Mucosa of stomach (tissue), 1 donor: ENCODE data around the gene KCNE4.

Experiments used
- H3K27me3 ChIP-seq: one replicate; pipeline ENCODE4 v1.7.0; 2013; ENCODE audit warnings: mild to moderate bottlenecking, low read length; ENCODE audit not compliant: control insufficient read depth, insufficient read depth
- H3K36me3 ChIP-seq: one replicate; pipeline ENCODE4 v1.7.0; 2013; ENCODE audit warnings: low read length; ENCODE audit not compliant: control insufficient read depth, insufficient read depth
- H3K4me1 ChIP-seq: one replicate; pipeline ENCODE4 v1.7.0; 2013; ENCODE audit warnings: mild to moderate bottlenecking, low read length; ENCODE audit not compliant: control insufficient read depth, insufficient read depth
- H3K4me3 ChIP-seq: one replicate; pipeline ENCODE4 v1.7.0; 2013; ENCODE audit warnings: low read length
- H3K9ac ChIP-seq: one replicate; pipeline ENCODE4 v1.7.0; 2013; ENCODE audit warnings: mild to moderate bottlenecking, low read length, moderate library complexity
- H3K9me3 ChIP-seq: one replicate; pipeline ENCODE4 v1.7.0; 2013; ENCODE audit warnings: mild to moderate bottlenecking, low read length, moderate library complexity; ENCODE audit not compliant: control insufficient read depth
- donor health status: Pancreatic carcinoma.

KCNE4 gene

DNA sequence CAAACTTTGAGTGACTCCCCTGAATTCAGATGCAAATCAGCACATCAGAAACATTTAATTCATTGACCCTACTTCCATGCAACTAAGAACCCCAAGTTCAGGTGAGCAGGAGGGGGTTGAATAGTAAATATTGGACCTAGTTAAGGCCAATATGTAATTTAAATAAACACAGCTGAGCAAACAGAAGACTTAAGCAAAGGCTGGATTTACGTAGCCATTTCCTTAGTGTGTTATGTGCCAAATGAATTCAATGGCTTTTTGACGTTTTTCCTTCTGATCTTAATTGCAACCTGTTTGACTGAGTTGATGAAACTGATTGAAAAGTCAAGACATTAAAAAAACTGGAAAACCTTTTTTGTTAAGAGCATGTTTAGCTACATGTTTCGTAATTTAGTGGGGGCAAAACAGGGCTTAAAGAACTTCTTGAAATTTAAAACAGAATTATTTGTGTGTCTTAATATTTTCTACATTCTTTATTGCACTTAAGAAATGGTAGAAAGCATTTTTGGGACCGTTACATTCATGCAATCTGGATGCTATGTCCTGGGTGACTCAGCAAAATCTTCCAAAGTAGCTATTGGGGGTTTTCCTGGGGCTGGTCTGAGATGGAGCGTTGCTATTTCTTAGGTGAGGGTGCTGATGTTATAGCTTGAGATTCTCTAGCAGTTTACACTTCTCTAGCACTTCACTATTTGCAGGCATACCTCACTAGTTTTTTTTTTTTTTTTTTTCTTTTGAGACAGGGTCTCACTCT is 25.5 kb upstream of the KCNE4 start:
- Histone ChIP-seq H3K9me3 (no peaks in the 10 kb centered on the region), H3K36me3 (no peaks in the 10 kb centered on the region), H3K9ac (no peak overlapping the region), H3K27me3 (no peaks in the 10 kb centered on the region), H3K4me1 (peaks cover 32% of the 10 kb centered on the region), H3K4me3 (no peak overlapping the region)

DNA sequence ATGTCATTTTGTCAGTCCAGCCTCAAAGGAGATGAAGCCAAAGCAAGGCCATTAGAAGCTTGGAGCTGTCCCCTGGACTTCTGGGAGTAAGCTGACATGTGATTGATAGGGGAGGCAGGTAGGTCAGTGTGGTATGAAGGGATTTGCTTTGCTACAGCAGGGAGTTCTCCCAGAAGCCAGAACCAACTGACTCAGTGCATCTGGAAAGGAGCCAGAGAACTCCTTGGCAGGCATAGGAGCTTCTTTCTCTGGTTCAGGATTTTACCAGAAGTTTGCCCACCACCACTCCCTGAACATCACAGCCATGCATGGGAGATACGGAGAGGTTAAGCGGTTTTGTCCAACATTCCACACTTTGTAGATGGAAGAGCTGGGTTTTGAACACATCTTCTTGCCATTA is 24.5 kb upstream of the KCNE4 start:
- Histone ChIP-seq H3K27me3 (no peaks in the 10 kb centered on the region), H3K9ac (no peak overlapping the region)

DNA sequence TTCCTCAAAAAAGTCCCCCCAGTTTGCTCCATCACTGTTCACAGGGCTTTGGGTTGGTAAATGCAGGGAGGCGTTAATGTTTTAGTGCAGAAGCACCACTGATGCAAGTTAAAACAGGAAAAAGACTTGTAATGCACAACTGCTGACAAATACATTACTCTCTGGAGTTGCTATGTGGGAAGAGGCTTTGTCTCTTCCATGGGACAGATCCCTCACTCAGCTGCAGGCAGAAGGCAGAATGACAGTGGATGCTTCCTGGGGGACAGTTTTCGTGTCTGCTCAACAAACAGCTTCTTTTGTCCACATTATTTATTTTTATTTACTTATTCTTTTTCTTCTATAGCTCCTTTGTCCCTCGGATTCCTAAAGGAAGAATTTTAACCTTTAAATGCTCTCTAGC is 22.7 kb upstream of the KCNE4 start:
- Histone ChIP-seq H3K36me3 (no peaks in the 10 kb centered on the region), H3K4me1 (peaks cover 32% of the 10 kb centered on the region), H3K9ac (no peak overlapping the region), H3K4me3 (no peak overlapping the region), H3K9me3 (no peaks in the 10 kb centered on the region), H3K27me3 (no peaks in the 10 kb centered on the region)

More for the DNA sequence above, 24.5 kb upstream of the KCNE4 start:
- Histone ChIP-seq H3K4me1 (peaks cover 32% of the 10 kb centered on the region), H3K4me3 (no peak overlapping the region), H3K36me3 (no peaks in the 10 kb centered on the region), H3K9me3 (no peaks in the 10 kb centered on the region)

DNA sequence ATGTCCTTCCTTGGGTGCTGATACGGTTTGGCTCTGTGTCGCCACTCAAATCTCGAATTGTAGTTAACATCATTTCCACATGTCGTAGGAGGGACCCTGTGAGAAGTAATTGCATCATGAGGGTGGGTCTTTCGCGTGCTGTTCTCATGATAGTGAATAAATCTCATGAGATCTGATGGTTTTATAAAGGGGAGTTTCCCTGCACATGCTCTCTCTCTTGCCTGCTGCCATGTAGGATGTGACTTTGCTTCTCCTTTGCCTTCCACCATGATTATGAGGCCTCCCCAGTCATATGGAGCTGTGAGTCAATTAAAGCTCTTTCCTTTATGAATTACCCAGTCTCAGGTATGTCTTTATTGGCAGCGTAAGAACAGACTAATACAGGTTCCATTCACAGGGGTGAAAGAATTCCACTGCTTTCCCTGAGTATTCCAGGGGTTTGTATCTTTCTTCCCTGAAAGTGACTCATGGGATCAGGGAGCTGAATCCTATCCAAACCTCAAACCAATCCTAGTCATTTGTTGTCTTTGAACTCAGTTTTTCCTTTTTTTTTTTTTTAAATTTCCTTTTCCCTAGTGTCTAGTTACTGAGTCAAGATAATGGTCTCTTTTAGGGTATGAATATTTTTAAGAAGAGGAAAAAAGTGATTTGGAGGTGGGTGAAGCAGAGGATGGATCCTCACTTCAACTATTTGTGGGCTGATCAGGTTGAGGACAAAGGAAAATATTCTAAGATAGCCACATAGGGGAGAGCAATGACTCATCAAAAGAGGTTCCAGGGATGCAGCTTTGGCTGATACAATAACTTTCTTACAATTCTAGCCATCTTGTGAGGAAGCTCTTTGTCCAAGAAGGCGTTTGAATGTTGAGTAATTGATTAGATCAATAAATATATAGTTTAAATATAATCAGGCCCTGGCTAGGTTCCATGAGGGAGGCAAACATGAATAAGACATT is 19.5 kb upstream of the KCNE4 start:
- H3K9me3 ChIP-seq: no peaks in the 10 kb centered on the region
- no peaks in the 10 kb centered on the region for H3K36me3 ChIP-seq
- H3K4me3 ChIP-seq: no peak overlapping the region
- peaks cover 13% of the 10 kb centered on the region for H3K4me1 ChIP-seq
- no peaks in the 10 kb centered on the region for H3K27me3 ChIP-seq
- H3K9ac ChIP-seq: no peak overlapping the region

DNA sequence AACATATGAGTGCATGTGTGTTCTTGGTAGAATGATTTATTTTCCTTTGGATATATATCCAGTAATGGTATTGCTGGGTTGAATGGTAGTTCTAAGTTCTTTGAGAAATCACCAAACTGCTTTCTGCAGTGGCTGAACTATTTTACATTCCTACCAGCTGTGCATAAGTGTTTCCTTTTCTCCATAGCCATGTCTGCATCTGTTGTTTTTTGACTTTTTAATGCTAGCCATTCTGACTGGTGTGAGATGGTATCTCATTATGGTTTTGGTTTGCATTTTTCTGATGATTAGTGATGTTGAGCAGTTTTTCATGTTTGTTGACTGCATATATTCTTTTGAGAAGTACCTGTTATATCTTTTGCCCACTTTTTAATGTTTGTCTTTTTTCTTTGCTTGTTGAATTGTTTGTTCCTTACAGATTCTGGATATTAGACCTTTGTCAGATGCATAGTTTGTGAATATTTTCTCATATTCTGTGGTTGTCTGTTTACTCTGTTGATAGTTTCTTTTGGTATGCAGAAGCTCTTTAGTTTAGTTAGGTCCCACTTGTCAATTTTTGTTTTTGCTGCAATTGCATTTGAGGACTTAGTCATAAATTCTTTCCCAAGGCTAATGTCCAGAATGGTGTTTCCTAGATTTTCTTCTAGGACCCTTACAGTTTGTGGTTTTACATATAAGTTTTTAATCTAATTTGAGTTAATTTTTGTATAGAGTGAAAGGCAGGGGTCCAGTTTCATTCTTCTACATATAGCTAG is 17.6 kb upstream of the KCNE4 start:
- Histone ChIP-seq H3K27me3 (no peaks in the 10 kb centered on the region), H3K9me3 (no peaks in the 10 kb centered on the region), H3K36me3 (no peaks in the 10 kb centered on the region), H3K4me3 (no peak overlapping the region), H3K9ac (no peak overlapping the region), H3K4me1 (no peaks in the 10 kb centered on the region)

DNA sequence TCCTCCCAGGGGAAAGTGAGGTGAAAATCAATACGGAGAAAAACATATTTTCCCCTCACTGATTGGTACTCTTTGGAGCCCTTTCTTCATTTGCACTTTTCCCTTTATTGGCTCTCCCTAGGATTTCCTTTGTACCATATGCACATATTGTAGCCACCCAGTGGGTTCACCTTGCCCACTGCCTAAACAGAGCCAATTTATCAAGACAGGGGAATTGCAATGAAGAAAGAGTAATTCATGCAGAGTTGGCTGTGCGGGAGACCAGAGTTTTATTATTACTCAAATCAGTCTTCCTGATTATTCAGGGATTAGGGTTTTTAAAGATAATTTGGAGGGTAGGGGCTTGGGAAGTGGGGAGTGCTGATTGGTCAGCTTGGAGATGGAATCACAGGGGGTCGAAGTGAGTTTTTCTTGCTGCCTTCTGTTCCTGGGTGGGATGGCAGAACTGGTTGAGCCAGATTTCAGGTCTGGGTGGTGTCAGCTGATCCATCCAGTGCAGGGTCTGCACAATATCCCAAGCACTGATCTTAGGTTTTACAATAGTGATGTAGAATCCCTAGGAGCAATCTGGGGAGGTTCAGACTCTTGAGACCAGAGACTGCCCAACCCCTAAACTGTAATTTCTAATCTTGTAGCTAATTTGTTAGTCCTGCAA is 15.1 kb upstream of the KCNE4 start:
- no peaks in the 10 kb centered on the region for H3K4me1 ChIP-seq
- H3K9ac ChIP-seq: no peak overlapping the region
- no peak overlapping the region for H3K4me3 ChIP-seq
- no peaks in the 10 kb centered on the region for H3K27me3 ChIP-seq
- no peaks in the 10 kb centered on the region for H3K36me3 ChIP-seq
- H3K9me3 ChIP-seq: no peaks in the 10 kb centered on the region

DNA sequence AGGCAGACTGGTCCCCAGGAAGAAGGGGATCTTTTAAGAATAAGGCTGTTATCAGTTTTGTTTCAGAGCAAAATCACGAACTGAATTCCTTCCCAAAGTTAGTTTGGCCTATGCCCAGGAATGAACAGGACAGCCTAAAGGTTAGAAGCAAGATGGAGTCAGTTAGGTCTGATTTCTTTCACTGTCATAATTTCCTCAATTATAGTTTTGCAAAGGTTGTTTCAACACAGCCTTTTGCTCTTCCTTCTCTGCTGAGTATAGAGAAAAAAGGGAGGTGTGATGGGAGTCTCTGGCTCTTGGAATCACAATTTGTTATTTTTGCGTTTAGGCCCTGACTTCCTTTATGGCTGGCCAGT is 14.6 kb upstream of the KCNE4 start:
- Histone ChIP-seq H3K27me3 (no peaks in the 10 kb centered on the region), H3K36me3 (no peaks in the 10 kb centered on the region), H3K9ac (no peak overlapping the region), H3K9me3 (no peaks in the 10 kb centered on the region), H3K4me1 (no peaks in the 10 kb centered on the region), H3K4me3 (no peak overlapping the region)

DNA sequence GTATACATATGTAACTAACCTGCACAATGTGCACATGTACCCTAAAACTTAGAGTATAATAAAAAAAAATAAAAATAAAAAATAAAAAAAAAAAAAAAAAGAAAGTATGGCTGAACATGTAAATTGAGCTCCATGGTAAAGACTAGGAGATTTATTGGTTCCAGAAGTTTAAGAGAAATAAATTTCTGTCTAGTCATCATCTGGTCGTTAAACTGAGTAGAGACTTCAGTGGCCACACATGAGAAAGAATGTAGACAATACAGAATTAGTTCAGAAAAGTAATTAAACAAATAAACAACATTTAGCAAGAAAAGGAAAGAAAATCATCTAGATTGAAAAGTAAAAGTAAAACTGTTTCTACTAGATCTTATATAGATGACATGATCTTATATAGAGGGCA is 12.4 kb upstream of the KCNE4 start:
- Histone ChIP-seq H3K36me3 (no peaks in the 10 kb centered on the region), H3K4me3 (no peak overlapping the region), H3K9me3 (no peaks in the 10 kb centered on the region), H3K4me1 (no peaks in the 10 kb centered on the region), H3K9ac (no peak overlapping the region), H3K27me3 (no peaks in the 10 kb centered on the region)

DNA sequence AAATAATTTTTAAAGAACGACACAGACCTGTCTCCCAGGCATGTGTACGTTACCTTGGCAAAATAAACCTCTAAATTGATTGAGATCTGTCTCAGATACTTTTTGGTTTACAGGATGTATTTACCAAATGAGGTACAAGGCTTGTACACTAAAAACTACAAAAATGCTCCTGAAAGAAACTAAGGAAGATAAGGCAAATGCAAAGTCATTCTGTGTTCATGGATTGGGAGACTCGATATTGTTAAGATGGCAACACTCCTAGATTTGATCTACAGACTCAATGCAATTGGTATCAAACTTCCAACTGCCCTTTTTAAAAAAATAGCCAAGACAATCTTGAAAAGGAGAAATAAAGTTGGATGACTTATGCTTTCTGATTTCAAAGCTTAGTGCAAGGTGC is 11.5 kb upstream of the KCNE4 start:
- Histone ChIP-seq H3K36me3 (no peaks in the 10 kb centered on the region), H3K4me1 (no peaks in the 10 kb centered on the region), H3K27me3 (no peaks in the 10 kb centered on the region), H3K4me3 (no peak overlapping the region), H3K9me3 (no peaks in the 10 kb centered on the region), H3K9ac (no peak overlapping the region)

DNA sequence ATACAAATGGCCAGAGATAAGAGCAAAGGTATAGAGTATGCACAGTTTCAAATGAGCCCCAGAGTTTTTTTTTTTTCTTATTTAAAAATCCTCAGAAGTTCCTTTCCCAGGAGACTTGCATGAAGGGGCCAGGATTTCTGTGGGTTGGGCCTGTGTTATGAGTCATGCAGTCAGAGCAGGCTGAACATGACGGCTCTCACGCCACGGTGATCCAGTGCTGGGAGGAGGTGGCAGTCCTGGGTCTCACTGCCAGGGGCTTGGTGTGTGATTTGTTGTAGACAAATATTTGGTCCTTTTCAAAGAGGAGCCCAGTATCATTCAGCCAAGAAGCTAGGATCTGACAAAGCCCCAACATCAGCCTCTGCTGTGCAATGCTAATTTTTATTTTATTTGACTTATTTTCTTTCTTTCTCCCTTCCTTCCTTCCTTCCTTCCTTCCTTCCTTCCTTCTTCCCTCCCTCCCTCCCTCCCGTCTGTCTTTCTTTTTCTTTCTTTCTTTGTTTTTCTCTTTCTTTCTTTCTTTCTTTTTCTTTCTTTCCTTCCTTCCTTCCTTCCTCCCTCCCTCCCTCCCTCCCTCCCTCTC is 10.4 kb upstream of the KCNE4 start:
- no peaks in the 10 kb centered on the region for H3K27me3 ChIP-seq
- H3K36me3 ChIP-seq: no peaks in the 10 kb centered on the region
- no peaks in the 10 kb centered on the region for H3K4me1 ChIP-seq
- no peaks in the 10 kb centered on the region for H3K9me3 ChIP-seq
- H3K9ac ChIP-seq: no peak overlapping the region
- no peak overlapping the region for H3K4me3 ChIP-seq

DNA sequence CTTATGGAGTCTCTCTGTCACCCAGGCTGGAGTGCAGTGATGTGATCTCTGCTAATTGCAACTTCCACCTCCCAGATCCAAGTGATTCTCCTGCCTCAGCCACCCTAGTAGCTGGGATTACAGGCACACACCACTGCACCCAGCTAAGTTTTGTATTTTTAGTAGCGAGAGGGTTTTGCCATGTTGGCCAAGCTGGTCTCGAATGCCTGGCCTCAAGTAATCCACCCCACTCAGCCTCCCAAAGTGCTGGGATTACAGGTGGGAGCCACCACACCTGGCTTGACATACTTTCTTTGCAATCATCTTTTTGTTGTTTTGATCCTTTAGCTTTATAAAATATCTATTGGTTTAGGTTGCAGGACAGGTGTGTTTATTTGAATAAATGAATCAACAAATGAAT is 9.7 kb upstream of the KCNE4 start:
- H3K4me1 ChIP-seq: no peaks in the 10 kb centered on the region
- no peak overlapping the region for H3K9ac ChIP-seq

More for the DNA sequence above, 9.7 kb upstream of the KCNE4 start:
- Histone ChIP-seq H3K4me3 (no peak overlapping the region), H3K27me3 (no peaks in the 10 kb centered on the region), H3K9me3 (no peaks in the 10 kb centered on the region), H3K36me3 (no peaks in the 10 kb centered on the region)
